IMR-90 (cell line): ENCODE results near the gene C18orf32. TPM values are rescaled to one million over a fixed set of nuclear protein-coding genes. Genes with fewer than 3 reads are reported as not detected.
A peak's percentile ranks its signal among the peaks of the same experiment; 100 is the strongest.

ENCODE experiments used
- ATAC-seq: fragments of 200-7000 bp; cut with Tn5 transposase; 2 replicates; pipeline ENCODE4 v1.9.1; 2020; ENCODE audit warnings: low read depth, mild to moderate bottlenecking, moderate library complexity
- Bru-seq: library from RNA; stranded (reverse); fragments of 400-500 nt; gene quantifications from one replicate; lab custom pipeline; 2021; lab: Mats Ljungman, UMichigan
- BruChase-seq, 2 experiments: library from RNA; stranded (reverse); fragments of 400-500 nt; gene quantifications; one replicate each; lab custom pipeline; 2021; lab: Mats Ljungman, UMichigan
- BruUV-seq: library from RNA; stranded (reverse); fragments of 400-500 nt; replicated peaks from 2 replicates; lab custom pipeline; 2021; lab: Mats Ljungman, UMichigan
- CTCF ChIA-PET: fragments of 300-600 bp; formaldehyde crosslinking; extraction: SDS; loops from one replicate; lab custom pipeline; 2021; ENCODE audit warnings: antibody characterized with exemption; lab: Yijun Ruan, JAX
- POLR2A ChIA-PET: fragments of 300-600 bp; sonication (Branson Sonifier 250); formaldehyde crosslinking; loops from one replicate; lab custom pipeline; 2022; ENCODE audit warnings: antibody characterized with exemption; ENCODE audit not compliant: unreplicated experiment; lab: Charles Lee
- DNase-seq: peaks from one replicate; pipeline ENCODE4 v3.0.0; 2013
- H2AFZ ChIP-seq: replicated peaks from 2 replicates; pipeline ENCODE3; 2013; ENCODE audit warnings: low read length, mild to moderate bottlenecking; ENCODE audit not compliant: poor library complexity
- H2AK5ac ChIP-seq: 2 replicates; pipeline ENCODE4 v1.6.1; 2013; ENCODE audit warnings: low read depth, low read length, inconsistent platforms
- H2AK9ac ChIP-seq: replicated peaks from 2 replicates; pipeline ENCODE3; 2013; ENCODE audit warnings: mild to moderate bottlenecking, low read depth, low read length, moderate library complexity; ENCODE audit not compliant: poor library complexity
- H2BK120ac ChIP-seq: 2 replicates; pipeline ENCODE4 v1.6.1; 2013; ENCODE audit warnings: low read depth, low read length, inconsistent platforms
- H2BK15ac ChIP-seq: 3 replicates; pipeline ENCODE4 v1.6.1; 2013; ENCODE audit warnings: low read depth, low read length, inconsistent platforms
- H2BK20ac ChIP-seq: 2 replicates; pipeline ENCODE4 v1.6.1; 2013; ENCODE audit warnings: low read depth, mild to moderate bottlenecking, inconsistent platforms, low read length, moderate library complexity
- H2BK5ac ChIP-seq: 2 replicates; pipeline ENCODE4 v1.6.1; 2013; ENCODE audit warnings: mild to moderate bottlenecking, low read depth, low read length, inconsistent platforms; ENCODE audit not compliant: poor library complexity, severe bottlenecking
- H3K14ac ChIP-seq: replicated peaks from 2 replicates; pipeline ENCODE4 v1.6.1; 2013; ENCODE audit warnings: low read depth, low read length, inconsistent platforms
- H3K18ac ChIP-seq: 2 replicates; pipeline ENCODE4 v1.6.1; 2013; ENCODE audit warnings: low read depth, low read length, control low read depth
- H3K23ac ChIP-seq: 2 replicates; pipeline ENCODE4 v1.6.1; 2013; ENCODE audit warnings: low read depth, low read length, inconsistent platforms
- H3K27ac ChIP-seq: 2 replicates; pipeline ENCODE4 v1.5.1; 2013; ENCODE audit warnings: mild to moderate bottlenecking, control low read depth, low read length; ENCODE audit not compliant: insufficient read depth
- H3K27me3 ChIP-seq: 2 replicates; pipeline ENCODE4 v1.6.1; 2013; ENCODE audit warnings: low read length; ENCODE audit not compliant: control insufficient read depth, insufficient read depth
- H3K36me3 ChIP-seq: 2 replicates; pipeline ENCODE4 v1.6.1; 2013; ENCODE audit warnings: low read length, mixed read lengths; ENCODE audit not compliant: control insufficient read depth, insufficient read depth
- H3K4ac ChIP-seq: 2 replicates; pipeline ENCODE4 v1.6.1; 2013; ENCODE audit warnings: low read depth, low read length, inconsistent platforms
- H3K4me1 ChIP-seq: 2 replicates; pipeline ENCODE4 v1.6.1; 2013; ENCODE audit warnings: low read length, mixed read lengths; ENCODE audit not compliant: control insufficient read depth, insufficient read depth
- H3K4me2 ChIP-seq: 2 replicates; pipeline ENCODE4 v1.6.1; 2013; ENCODE audit warnings: low read depth, mild to moderate bottlenecking, control low read depth, low read length, moderate library complexity
- H3K4me3 ChIP-seq: 2 replicates; pipeline ENCODE4 v1.5.1; 2013; ENCODE audit warnings: low read depth, mild to moderate bottlenecking, control low read depth, low read length, moderate library complexity; ENCODE audit not compliant: insufficient read depth
- H3K56ac ChIP-seq: 2 replicates; pipeline ENCODE4 v1.6.1; 2013; ENCODE audit warnings: low read length, inconsistent platforms; ENCODE audit not compliant: insufficient read depth; ENCODE audit errors: extremely low read depth
- H3K79me1 ChIP-seq, 2 experiments: 2 replicates each; pipeline ENCODE4 v1.6.1; 2013; ENCODE audit warnings: low read length in 2 of 2, inconsistent platforms in 1 of 2, low read depth in 1 of 2
- H3K9ac ChIP-seq: 2 replicates; pipeline ENCODE4 v1.6.1; 2013; ENCODE audit warnings: low read depth, low read length, control low read depth
- H3K9me1 ChIP-seq: 2 replicates; pipeline ENCODE4 v1.6.1; 2013; ENCODE audit warnings: low read length, inconsistent platforms; ENCODE audit not compliant: insufficient read depth
- H3K9me3 ChIP-seq: 2 replicates; pipeline ENCODE4 v1.6.1; 2013; ENCODE audit warnings: low read length; ENCODE audit not compliant: control insufficient read depth, insufficient read depth
- H4K20me1 ChIP-seq: 2 replicates; pipeline ENCODE4 v1.6.1; 2013; ENCODE audit warnings: low read length, inconsistent platforms; ENCODE audit not compliant: insufficient read depth
- H4K5ac ChIP-seq: 2 replicates; pipeline ENCODE4 v1.6.1; 2013; ENCODE audit warnings: mild to moderate bottlenecking, low read depth, low read length, control low read depth
- H4K8ac ChIP-seq, 2 experiments: 2 replicates each; pipeline ENCODE4 v1.6.1; 2013; ENCODE audit warnings: low read depth in 2 of 2, low read length in 2 of 2, control low read depth in 1 of 2, inconsistent platforms in 1 of 2
- H4K91ac ChIP-seq: 2 replicates; pipeline ENCODE4 v1.6.1; 2013; ENCODE audit warnings: low read depth, low read length, inconsistent platforms; ENCODE audit not compliant: insufficient read depth
- BHLHE40 ChIP-seq: fragments of 150-350 bp; IDR thresholded peaks from 2 replicates; pipeline ENCODE4 v1.6.1; 2016; ENCODE audit warnings: mild to moderate bottlenecking, low read depth, low read length
- CEBPB ChIP-seq: IDR thresholded peaks from 2 replicates; pipeline ENCODE4 v1.6.1; 2012; ENCODE audit warnings: low read depth, low read length, improper control_type of control experiment
- FOS ChIP-seq: fragments of 150-350 bp; IDR thresholded peaks from 2 replicates; pipeline ENCODE4 v1.6.1; 2016; ENCODE audit warnings: low read depth, low read length
- MAZ ChIP-seq: IDR thresholded peaks from 2 replicates; pipeline ENCODE4 v1.6.1; 2012; ENCODE audit warnings: low read depth, mild to moderate bottlenecking, low read length, improper control_type of control experiment, moderate library complexity, borderline replicate concordance
- MXI1 ChIP-seq: IDR thresholded peaks from 2 replicates; pipeline ENCODE4 v1.6.1; 2012; ENCODE audit warnings: low read depth, mild to moderate bottlenecking, low read length, moderate library complexity, borderline replicate concordance
- POLR2A ChIP-seq: IDR thresholded peaks from 2 replicates; pipeline ENCODE4 v1.6.1; 2012; ENCODE audit warnings: mild to moderate bottlenecking, low read depth, low read length
- RFX5 ChIP-seq: IDR thresholded peaks from 2 replicates; pipeline ENCODE4 v1.8.0; 2012; ENCODE audit warnings: low read depth, mild to moderate bottlenecking, low read length, moderate library complexity
- WGBS, 2 experiments: methylation state at CpG; one replicate each; pipeline versions ENCODE4 v1.1.5 to v1.1.7; 2013; ENCODE audit warnings: missing lambda C conversion rate in 2 of 2; ENCODE audit not compliant: insufficient read length in 1 of 2; ENCODE audit errors: extremely low coverage in 2 of 2; 5-methylcytosine and 5-hydroxymethylcytosine counted together
- dilution Hi-C: fragments of 300-500 bp; cut with HindIII; formaldehyde crosslinking; loops from one replicate; pipeline ENCODE4 v1.14.3; 2018; ENCODE audit warnings: low sequenced_read_pairs; ENCODE audit not compliant: unreplicated experiment
- in situ Hi-C: fragments of 300-500 bp; cut with MboI; formaldehyde crosslinking; loops from 3 replicates; pipeline ENCODE4 v1.14.3; 2019; ENCODE audit warnings: low sequenced_read_pairs, inconsistent platforms, mixed read lengths
- intact Hi-C: fragments of 100-400 bp; cut with micrococcal nuclease; formaldehyde crosslinking; loops from 2 replicates; pipeline ENCODE4 v1.10.0; 2022
- long read RNA-seq: library from polyadenylated mRNA; unstranded; transcript quantifications from one replicate; pipeline ENCODE4 v2.0.0, GENCODE V29; 2021; ENCODE audit not compliant: unreplicated experiment
- polyA plus RNA-seq, 3 experiments: library from polyadenylated mRNA; depleted of rRNA; stranded (reverse); fragments of >200 nt; gene quantifications; 2 replicates each; pipeline ENCODE4 v1.2.3, GENCODE V29; 2012; ENCODE audit warnings: low replicate concordance in 1 of 3
- total RNA-seq: library from RNA; depleted of rRNA; stranded (reverse); fragments of >200 nt; gene quantifications from 2 replicates; pipeline ENCODE4 v1.2.3, GENCODE V29; 2012; rRNA removed
- TF ChIP-seq, protein P1 (sequence below): fragments of 150-350 bp; IDR thresholded peaks from 2 replicates; pipeline ENCODE4 v1.6.1; 2017; ENCODE audit warnings: mild to moderate bottlenecking, antibody characterized with exemption, low read length, low read depth

C18orf32 gene
- 3.6 and 4.7 TPM in 2 replicates for total RNA-seq
- 20.8 and 21.4 TPM in 2 replicates for polyA plus RNA-seq (2012; rRNA removed)
- polyA plus RNA-seq (2012; cell fraction: cytosol; rRNA removed) = 7.5 and 11.1 TPM in 2 replicates
- polyA plus RNA-seq (2012; cell fraction: nucleus; rRNA removed; ENCODE audit: low replicate concordance) = 2.3 and 4.4 TPM in 2 replicates
- percentile 54 among the genes with signal in this experiment for Bru-seq, nascent RNA
- BruChase-seq, experiment 1, labeled RNA remaining after a 6-hour chase = percentile 59 among the genes with signal in this experiment
- percentile 56 among the genes with signal in this experiment for BruChase-seq, experiment 2, labeled RNA remaining after a 2-hour chase
- long read RNA-seq, full-length matches to known transcripts = 64 of 81 reads
- long read RNA-seq, partial matches to known transcripts = 1 of 81 reads
- long read RNA-seq, other reads (novel, unspliced or antisense) = 16 of 81 reads

DNA sequence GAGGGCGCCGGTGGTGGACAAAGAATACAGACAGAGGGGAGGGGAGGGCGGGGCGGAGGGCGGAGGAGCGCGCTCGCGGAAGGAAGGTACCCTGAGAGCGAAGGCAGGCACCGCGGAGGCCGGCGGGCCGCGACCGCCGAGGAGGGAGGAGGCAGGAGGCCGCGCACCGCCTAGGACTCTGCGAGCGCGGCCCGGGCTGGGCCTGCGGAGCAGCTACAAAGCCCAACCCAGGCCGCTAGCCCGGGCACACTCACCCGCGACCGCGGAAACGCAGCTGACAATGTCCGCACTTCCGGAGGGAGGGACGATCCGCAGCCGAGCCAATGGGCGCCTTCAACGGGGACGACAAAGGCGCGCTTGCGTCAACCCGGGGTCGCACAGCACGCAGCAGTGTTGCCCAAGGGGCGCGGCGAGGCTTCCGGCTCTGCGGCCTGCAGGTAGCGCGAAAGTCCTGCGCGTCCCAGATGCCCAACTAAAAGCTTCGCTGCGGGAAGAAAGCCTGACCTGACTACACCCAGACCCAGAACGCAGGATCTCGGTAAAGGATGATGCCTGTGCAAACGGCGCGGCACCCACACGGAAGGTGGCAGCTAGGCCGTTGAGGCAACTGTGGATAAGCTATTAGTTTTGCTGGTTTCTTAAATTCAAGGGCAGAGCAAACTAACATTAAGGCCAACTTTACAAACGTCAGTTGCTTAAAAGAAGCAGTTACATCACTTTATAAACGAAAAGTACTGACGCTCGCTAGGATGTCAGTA, at the start of gene C18orf32:
C18orf32 (minus strand) TSS at position 282 of the 758 bp plus-strand sequence. CDS start 3,486 bp downstream, outside the sequence.
- H3K27ac ChIP-seq = peak within 1 kb of the TSS; percentile 78
- H3K9me1 ChIP-seq = no peaks in the 10 kb centered on the region
- dilution Hi-C loops = no loop called here
- BruUV-seq = no TSS peak
- peaks cover 31% of the 10 kb centered on the region for H4K20me1 ChIP-seq
- no peaks in the 10 kb centered on the region for H3K27me3 ChIP-seq
- H2BK120ac ChIP-seq = no peak within 1 kb of the TSS; the same call in 1 of the 2 replicates
- peaks cover 18 to 37% of the 10 kb centered on the region in 2 experiments; a peak in 3 of 4 replicates for H3K79me1 ChIP-seq
- H2BK15ac ChIP-seq = no peak within 1 kb of the TSS
- POLR2A ChIA-PET = interaction anchor here (0.5 to 0.6 kb wide), 5 partner anchors 12 to 864 kb away, joined by 3 to 5 read pairs (median 4); no protein-coding TSS in a partner anchor
- H2AFZ ChIP-seq = peak within 1 kb of the TSS; percentile 89
- in situ Hi-C loops = no loop called here
- ATAC-seq (peak; percentile 94), DNase-seq (peak; percentile 93)
- H2AK5ac ChIP-seq = peak within 1 kb of the TSS; percentile 3
- peak within 1 kb of the TSS; percentile 81 to 86 for H4K8ac ChIP-seq
- peak within 1 kb of the TSS; percentile 85 for H3K23ac ChIP-seq
- H3K9me3 ChIP-seq = no peaks in the 10 kb centered on the region
- H3K4me2 ChIP-seq = peak within 1 kb of the TSS; percentile 98
- peak within 1 kb of the TSS; percentile 87 for H4K5ac ChIP-seq
- peak within 1 kb of the TSS; percentile 70 for H2BK5ac ChIP-seq
- peak within 1 kb of the TSS; percentile 22 for H3K18ac ChIP-seq
- H2AK9ac ChIP-seq = peak within 1 kb of the TSS; percentile 32
- peak within 1 kb of the TSS; percentile 29 for H4K91ac ChIP-seq
- H3K9ac ChIP-seq = peak within 1 kb of the TSS; percentile 95
- no peak within 1 kb of the TSS for H2BK20ac ChIP-seq
- peak within 1 kb of the TSS; percentile 85 for H3K14ac ChIP-seq
- H3K36me3 ChIP-seq = peaks cover 21% of the 10 kb centered on the region
- WGBS, 2 experiments = 0% methylated on average over 30 of the region's 69 CpGs; no CpG with 5 or more reads in 1 of the 2 experiments
- peak; percentile 58 for TF ChIP-seq MAZ
- TF ChIP-seq BHLHE40 = no peak
- TF ChIP-seq FOS = no peak
- peak; percentile 93 for TF ChIP-seq POLR2A
- peak; percentile 78; the same call in 1 of the 2 replicates for TF ChIP-seq CEBPB
- no peak for TF ChIP-seq RFX5
- TF ChIP-seq, protein P1, sequence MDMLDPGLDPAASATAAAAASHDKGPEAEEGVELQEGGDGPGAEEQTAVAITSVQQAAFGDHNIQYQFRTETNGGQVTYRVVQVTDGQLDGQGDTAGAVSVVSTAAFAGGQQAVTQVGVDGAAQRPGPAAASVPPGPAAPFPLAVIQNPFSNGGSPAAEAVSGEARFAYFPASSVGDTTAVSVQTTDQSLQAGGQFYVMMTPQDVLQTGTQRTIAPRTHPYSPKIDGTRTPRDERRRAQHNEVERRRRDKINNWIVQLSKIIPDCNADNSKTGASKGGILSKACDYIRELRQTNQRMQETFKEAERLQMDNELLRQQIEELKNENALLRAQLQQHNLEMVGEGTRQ = peak; percentile 20; the same call in 1 of the 2 replicates
- peak; percentile 74; the same call in 1 of the 2 replicates for TF ChIP-seq MXI1
- H3K4me3 ChIP-seq = peak within 1 kb of the TSS; percentile 71
- peaks cover 2% of the 10 kb centered on the region; the same call in 1 of the 2 replicates for H3K4me1 ChIP-seq
- peak within 1 kb of the TSS; percentile 70 for H3K4ac ChIP-seq
- intact Hi-C loops = loop anchor here (2.0 kb wide), 1 partner anchor 238 kb away; no protein-coding TSS in a partner anchor
- peak within 1 kb of the TSS; percentile 64 for H3K56ac ChIP-seq
- CTCF ChIA-PET = interaction anchor here (0.6 to 0.7 kb wide), 2 partner anchors 11 to 1563 kb away, joined by 3 to 5 read pairs; no protein-coding TSS in a partner anchor
